ENCODE measurements around the gene AKAP13. TPM values are rescaled to one million over a fixed set of nuclear protein-coding genes. Genes with fewer than 3 reads are reported as not detected.
"Not testable (repeated sequence)": the region's sequence is repeated elsewhere in the genome, so short reads cannot be mapped to it uniquely, and the experiment has no call there.

Gene AKAP13
- total RNA-seq, 3 donors from 2014 or later: 198 to 331 (median 259) TPM

DNA sequence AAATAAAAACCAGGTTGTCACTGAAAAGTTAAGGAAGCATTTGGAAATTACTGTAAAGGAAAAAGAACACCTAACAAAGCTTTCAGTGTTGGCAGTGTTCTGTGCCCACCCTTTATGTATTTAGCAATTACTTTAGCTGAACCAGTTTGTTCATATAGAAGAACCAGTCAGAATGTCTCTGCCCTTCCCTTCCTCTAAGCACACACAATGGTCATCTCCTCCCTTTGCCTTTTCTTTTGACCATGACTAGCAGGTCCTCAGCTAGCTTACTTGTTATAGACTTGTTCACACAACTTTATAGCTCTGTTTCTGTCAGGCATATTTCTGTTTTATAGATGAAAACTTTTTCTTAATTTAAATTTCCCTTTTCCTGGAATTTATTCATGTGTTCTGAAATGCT, 59.6 kb downstream of the AKAP13 start:
- H3K27ac ChIP-seq: no peak overlapping the region
- intact Hi-C loops (cut with DNase I; ENCODE audit: low total_unique reads): no loop called here

DNA sequence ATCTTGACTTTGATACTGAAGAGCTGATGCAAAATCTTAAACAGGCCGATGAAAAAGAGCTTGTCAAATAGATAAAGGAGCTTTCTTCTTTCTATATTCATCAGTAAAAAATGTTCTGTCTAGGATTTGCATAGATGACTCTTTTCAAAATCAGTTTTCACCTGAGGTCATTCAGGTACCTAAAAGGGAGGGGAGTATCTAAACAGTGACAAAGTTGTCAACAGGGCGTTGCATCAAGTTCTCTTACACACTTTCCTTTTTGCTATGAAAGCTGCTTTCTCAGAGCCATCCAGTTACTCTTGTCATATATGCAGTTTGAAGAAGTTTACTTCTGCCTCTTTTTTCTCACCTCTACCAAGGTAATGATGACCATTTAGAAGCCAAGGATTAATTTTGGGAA, 60.0 kb downstream of the AKAP13 start:
- DNase-seq (ENCODE audit: low spot score in 2 of 2): no peak
- Histone ChIP-seq H3K4me1 (peaks cover 0 to 16% of the 10 kb centered on the region in 2 donors), H3K4me3 (no peak overlapping the region), H3K27ac (no peak overlapping the region), H3K27me3 (no peaks in the 10 kb centered on the region), H3K9me3 (no peaks in the 10 kb centered on the region), H3K36me3 (no peaks in the 10 kb centered on the region)
- intact Hi-C loops (cut with DNase I; ENCODE audit: low total_unique reads): no loop called here
- TF ChIP-seq POLR2A (IDR thresholded peaks at IDR 0.05): no peak
- TF ChIP-seq, protein P1, sequence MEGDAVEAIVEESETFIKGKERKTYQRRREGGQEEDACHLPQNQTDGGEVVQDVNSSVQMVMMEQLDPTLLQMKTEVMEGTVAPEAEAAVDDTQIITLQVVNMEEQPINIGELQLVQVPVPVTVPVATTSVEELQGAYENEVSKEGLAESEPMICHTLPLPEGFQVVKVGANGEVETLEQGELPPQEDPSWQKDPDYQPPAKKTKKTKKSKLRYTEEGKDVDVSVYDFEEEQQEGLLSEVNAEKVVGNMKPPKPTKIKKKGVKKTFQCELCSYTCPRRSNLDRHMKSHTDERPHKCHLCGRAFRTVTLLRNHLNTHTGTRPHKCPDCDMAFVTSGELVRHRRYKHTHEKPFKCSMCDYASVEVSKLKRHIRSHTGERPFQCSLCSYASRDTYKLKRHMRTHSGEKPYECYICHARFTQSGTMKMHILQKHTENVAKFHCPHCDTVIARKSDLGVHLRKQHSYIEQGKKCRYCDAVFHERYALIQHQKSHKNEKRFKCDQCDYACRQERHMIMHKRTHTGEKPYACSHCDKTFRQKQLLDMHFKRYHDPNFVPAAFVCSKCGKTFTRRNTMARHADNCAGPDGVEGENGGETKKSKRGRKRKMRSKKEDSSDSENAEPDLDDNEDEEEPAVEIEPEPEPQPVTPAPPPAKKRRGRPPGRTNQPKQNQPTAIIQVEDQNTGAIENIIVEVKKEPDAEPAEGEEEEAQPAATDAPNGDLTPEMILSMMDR (IDR thresholded peaks at IDR 0.05): no peak
- no peak for TF ChIP-seq POLR2AphosphoS5 (IDR thresholded peaks at IDR 0.05)

More for the DNA sequence above, 59.6 kb downstream of the AKAP13 start:
- no peak for DNase-seq (ENCODE audit: low spot score in 2 of 2)
- Histone ChIP-seq H3K9me3 (no peaks in the 10 kb centered on the region), H3K4me3 (no peak overlapping the region), H3K27me3 (no peaks in the 10 kb centered on the region), H3K4me1 (peaks cover 0 to 16% of the 10 kb centered on the region in 2 donors), H3K36me3 (no peaks in the 10 kb centered on the region)
- no peak for TF ChIP-seq POLR2AphosphoS5 (IDR thresholded peaks at IDR 0.05)
- TF ChIP-seq, protein P1 (IDR thresholded peaks at IDR 0.05): no peak
- TF ChIP-seq POLR2A (IDR thresholded peaks at IDR 0.05): no peak

DNA sequence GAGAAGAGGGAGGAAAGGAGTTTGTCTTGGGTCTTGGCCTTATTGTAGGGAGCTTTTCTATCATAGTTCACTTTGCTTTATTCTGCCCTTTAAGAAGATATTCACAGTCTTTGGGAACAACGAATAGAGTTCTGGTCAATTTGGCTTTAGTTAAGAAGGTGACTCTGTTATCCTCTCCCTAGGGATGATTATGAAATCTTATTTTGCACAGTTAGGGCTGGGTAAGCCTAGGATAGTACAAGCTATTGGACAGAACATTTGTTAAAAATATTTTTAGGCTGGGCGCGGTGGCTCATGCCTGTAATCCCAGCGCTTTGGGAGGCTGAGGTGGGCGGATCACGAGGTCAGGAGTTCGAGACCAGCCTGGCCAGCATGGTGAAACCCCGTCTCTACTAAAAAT, 61.5 kb downstream of the AKAP13 start:
- H3K9me3 ChIP-seq; H3K36me3 ChIP-seq; intact Hi-C loops (cut with DNase I; ENCODE audit: low total_unique reads); DNase-seq (ENCODE audit: low spot score in 2 of 2); H3K4me3 ChIP-seq; H3K27ac ChIP-seq; H3K27me3 ChIP-seq: not testable (repeated sequence)
- peaks cover 0 to 16% of the 10 kb centered on the region in 2 donors for H3K4me1 ChIP-seq

- H3K27me3 ChIP-seq: no peaks in the 10 kb centered on the region
- H3K36me3 ChIP-seq: no peaks in the 10 kb centered on the region
- intact Hi-C loops (cut with DNase I; ENCODE audit: low total_unique reads): no loop called here
- DNase-seq (ENCODE audit: low spot score in 2 of 2): no peak
- H3K9me3 ChIP-seq: no peaks in the 10 kb centered on the region
- H3K4me1 ChIP-seq: peaks cover 0 to 16% of the 10 kb centered on the region in 2 donors
- H3K4me3 ChIP-seq: no peak overlapping the region
- H3K27ac ChIP-seq: peak overlapping the region in 1 of 2 donors; percentile 23
- TF ChIP-seq, protein P1 (IDR thresholded peaks at IDR 0.05): no peak
- no peak for TF ChIP-seq POLR2A (IDR thresholded peaks at IDR 0.05)
- TF ChIP-seq POLR2AphosphoS5 (IDR thresholded peaks at IDR 0.05): no peak
Measured at GRCh38 chr15:85443046-85443445, 62.6 kb downstream of the AKAP13 start.

GRCh38 chr15:85443593-85444087, 63.2 kb downstream of the AKAP13 start:
- peaks cover 0 to 16% of the 10 kb centered on the region in 2 donors for H3K4me1 ChIP-seq
- no peaks in the 10 kb centered on the region for H3K36me3 ChIP-seq
- no peak overlapping the region for H3K4me3 ChIP-seq
- no peak for DNase-seq (ENCODE audit: low spot score in 2 of 2)
- H3K27ac ChIP-seq: peak overlapping the region; percentile 1 to 23
- no peaks in the 10 kb centered on the region for H3K9me3 ChIP-seq
- TF ChIP-seq POLR2A (IDR thresholded peaks at IDR 0.05) (no peak), POLR2AphosphoS5 (IDR thresholded peaks at IDR 0.05) (no peak)
- TF ChIP-seq, protein P1 (IDR thresholded peaks at IDR 0.05): no peak
- intact Hi-C loops (cut with DNase I; ENCODE audit: low total_unique reads): no loop called here
- H3K27me3 ChIP-seq: no peaks in the 10 kb centered on the region

Data from breast epithelium (tissue), 4 donors.